UCSD-AML1 (cell line): ENCODE data around the gene EXOC4.
"Not testable (repeated sequence)": the region's sequence is repeated elsewhere in the genome, so short reads cannot be mapped to it uniquely, and the experiment has no call there.

ENCODE experiments used
- DNase-seq: peaks from one replicate; lab custom pipeline; 2025; ENCODE audit not compliant: unreplicated experiment; lab: John Stamatoyannopoulos, UW

The EXOC4 gene

GRCh38 chr7:133609806-133610205, 356.9 kb downstream of the EXOC4 start:
- no peak for DNase-seq

DNA sequence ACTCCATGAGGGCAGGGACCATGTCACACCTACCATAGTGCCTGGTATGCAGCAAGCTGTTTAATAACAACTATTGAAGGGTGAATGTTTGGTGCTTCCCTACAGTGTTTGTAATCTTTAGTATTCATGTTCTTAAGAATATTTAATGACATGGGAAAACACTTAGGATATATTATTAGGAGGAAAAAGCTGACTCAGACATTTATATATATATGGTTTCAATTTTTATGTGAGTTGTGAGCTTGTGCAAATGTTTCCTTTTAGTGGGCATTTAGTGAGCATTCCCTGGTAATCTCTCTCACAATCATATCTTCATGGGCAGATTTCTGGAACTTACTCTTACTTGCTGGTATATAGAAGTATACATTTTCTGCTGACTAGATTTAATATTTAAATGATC, 359.1 kb downstream of the EXOC4 start:
- no peak for DNase-seq

GRCh38 chr7:133613250-133613790, 360.4 kb downstream of the EXOC4 start:
- no peak for DNase-seq

DNA sequence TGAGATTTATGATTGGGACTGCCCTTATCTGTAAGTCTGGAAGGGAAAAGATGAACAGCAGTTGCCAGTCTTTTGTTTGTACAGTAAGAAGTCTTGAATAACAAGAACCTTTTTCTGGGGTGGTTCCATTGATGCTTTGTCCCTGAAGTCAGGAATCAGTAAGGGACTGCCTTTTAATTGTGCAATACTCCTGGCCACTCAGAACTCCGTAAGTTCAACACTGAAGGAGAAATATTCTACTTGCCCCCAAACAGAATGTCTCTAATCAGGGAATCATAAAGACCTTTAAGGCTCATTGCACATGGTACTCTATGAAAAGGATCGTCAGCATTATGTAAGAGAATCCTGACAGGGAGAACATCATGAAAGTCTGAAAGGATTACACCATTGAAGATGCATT, 361.4 kb downstream of the EXOC4 start:
- no peak for DNase-seq

DNA sequence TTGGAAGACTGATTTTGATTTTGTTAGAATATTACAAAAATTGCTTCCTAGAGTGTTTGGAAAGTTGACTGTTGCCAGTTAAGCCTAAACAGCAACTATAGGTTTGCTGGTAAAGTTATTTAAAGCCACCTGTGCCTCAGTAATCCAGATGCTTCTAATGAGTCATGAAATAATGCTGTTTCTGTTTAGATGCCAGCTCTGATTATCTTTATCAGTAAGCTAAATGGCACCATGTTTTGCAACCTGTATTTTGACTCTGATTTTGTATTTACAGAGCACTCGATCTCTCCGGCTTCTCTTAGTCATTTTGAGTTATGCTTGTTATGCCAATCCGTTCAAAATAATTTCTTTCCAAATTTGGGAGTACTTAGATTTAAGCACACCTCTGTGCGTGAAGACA, 366.1 kb downstream of the EXOC4 start:
- no peak for DNase-seq

DNA sequence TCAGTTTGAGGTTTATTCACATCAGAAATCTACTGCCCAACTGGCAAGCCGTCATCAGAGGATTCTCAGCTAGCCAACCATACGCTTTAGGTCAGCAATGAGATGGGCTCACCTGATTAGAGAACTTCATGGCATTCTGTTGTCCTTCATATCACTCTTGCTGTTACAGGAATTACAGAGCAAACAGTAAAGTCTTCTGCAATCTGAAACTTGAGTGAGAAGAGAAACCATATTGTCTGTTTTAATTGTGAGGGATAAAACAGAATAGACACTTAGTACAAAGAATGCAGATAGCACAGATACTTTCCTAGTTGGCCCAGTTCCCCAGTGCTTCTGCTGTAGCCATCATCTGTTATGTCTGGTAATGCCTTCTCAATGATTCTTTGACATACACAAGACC, 366.6 kb downstream of the EXOC4 start:
- no peak for DNase-seq

DNA sequence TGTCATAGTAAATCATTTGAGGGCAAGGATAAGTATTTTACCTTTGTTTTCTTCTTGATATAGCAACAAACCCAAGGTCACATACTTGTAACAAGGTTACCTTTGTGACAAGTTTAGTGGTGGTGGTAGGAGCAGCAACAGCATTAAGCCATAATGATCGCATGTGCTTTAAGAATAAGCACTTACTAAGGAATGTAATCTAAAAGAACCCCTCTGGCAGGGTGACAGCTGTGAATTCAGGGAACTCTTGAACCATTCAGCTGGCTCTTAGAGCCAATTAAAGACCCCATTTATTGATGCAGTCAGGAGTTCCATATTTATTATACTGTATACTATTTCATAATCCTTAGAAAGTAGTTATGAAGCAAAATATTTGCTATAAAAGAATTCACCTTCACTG, 370.8 kb downstream of the EXOC4 start:
- no peak for DNase-seq

DNA sequence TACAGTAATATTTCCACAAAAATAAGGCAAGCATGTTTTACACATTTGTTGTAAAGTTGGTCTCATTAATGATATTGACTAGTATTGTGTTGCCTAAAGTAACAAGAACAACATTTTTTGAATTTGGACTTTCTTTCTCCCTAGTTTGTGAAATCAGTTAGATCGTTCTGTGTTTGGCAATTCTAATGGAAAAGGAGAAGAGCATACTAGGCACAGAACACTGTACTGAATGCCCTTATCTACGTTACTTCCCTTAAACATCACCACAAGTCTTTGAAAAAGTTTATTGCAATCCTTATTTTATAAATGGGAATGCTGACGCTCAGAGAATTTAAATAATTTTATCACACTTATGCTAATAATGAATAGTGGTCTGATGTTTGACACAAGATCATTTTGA, 372.2 kb downstream of the EXOC4 start:
- no peak for DNase-seq

- DNase-seq: no peak
Observed at GRCh38 chr7:133629701-133630100, 376.8 kb downstream of the EXOC4 start.

DNA sequence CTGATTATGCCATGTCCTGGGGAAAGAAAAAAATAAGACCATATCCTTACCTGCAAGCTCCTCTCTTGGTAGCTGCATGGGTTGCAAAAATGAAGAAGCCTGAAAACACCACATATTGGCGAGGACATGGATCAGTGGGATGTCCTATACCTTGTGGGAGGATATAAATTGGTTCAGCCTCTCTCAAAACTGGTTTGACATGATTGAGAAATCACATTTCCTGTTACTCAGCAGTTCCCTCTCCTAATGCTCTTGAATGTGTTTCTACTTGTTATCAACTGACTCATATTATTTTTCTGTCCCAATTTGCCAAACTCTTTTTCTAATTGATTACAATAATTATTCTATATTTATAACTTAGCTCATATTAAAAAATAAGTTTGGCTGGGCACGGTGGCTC, 380.2 kb downstream of the EXOC4 start:
- DNase-seq: no peak

- no peak for DNase-seq
Observed at GRCh38 chr7:133635541-133635940, 382.7 kb downstream of the EXOC4 start.

GRCh38 chr7:133638857-133639256, 386.0 kb downstream of the EXOC4 start:
- DNase-seq: no peak

DNA sequence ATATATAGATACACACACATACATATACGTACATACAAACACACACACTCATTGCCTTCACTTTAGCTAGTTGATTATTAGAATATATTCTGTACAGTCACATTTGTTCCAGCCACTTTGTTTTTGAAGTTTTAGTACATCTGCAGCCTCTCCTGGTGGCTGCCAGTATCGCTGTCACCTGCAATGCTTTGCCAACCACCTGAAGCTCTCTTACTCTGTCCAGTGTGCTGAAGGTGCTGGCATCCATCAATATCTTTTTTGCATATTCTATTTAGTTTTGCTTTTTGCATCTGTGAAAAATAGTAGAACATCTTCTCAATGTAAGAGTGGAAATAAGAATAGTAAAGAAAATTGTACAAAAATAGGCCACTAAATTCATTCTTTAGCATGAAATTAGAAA, 388.6 kb downstream of the EXOC4 start:
- no peak for DNase-seq

- no peak for DNase-seq
Observed at GRCh38 chr7:133642907-133643306, 390.0 kb downstream of the EXOC4 start.

DNA sequence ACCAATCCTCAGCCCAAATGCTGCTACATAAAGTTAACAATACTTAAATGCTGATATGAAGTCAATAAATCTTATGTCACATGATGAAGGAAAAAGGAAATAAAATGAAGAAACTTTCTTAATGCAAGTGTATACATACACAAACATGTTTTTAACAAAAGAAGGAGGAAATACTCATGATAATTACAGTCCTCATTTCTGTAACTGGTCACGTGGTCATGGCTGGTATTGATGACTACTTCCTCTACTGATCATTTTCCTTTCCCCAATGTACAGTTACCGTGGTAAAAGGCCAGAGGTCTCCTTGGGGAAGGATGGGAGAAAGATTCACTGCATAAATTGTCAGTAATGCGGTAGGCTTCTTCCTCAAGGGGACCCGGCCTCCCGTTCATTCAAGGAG, 390.8 kb downstream of the EXOC4 start:
- DNase-seq: not testable (repeated sequence)

DNA sequence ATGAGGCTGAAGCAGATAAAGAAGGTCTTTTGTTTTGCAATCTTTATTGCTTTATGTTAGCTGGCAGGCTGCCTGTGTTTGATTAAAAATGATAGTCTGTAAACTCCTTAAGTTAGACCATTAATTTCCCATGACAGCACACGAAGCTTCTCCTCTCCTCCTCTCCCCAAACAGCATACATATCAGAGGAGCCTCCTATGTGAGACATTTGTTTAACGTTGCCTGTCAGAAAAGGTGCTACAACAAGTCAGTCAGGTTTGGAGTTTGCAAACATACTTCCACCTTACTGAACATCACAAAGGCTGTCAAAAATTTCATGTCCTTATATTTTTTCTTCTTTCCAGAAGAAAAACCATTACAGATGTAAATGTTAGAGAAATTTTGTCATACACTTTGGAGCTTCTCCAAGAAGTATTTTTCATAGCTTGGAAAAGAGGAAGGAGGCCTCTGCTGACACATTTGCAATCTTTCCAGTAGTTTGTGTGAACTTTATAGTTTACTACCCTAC, 393.1 kb downstream of the EXOC4 start:
- DNase-seq: no peak

DNA sequence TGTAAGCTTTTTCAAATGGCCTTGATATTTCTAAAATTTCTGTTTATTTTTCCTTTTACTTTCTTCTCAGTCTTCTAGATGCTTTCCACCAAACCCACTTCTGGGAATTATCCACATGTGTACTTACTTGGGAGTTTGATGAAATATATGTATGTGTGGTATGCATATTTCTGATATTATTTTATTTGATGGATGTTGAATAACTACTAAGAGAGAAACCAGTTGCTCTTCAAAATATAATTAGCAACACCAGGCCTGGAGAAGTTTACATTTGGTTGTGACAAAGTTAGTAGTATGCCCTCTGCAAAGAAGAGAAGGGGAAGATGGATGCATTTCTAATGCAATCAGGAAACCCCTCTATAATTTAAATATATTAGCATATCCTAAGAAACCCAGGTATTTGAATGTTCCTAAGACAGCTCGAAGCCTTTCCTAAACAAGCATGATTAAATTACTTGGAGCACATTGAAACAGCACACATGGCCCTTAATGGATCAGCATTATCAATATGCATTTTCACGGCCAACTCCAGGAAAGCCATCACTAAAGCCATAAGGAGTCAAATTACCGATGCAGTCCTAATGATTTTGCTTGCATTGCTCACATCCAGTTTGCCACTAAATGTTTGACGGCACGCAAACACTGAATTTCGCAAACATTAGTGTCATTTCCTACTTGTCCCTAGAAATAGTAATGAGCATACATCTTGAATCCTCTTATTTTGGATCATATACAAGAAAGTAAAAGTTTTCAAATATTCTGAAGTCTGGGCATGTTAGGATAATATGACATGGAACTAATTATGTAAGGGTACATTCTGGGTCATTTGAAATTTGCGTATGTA, 393.8 kb downstream of the EXOC4 start:
- DNase-seq: no peak

DNA sequence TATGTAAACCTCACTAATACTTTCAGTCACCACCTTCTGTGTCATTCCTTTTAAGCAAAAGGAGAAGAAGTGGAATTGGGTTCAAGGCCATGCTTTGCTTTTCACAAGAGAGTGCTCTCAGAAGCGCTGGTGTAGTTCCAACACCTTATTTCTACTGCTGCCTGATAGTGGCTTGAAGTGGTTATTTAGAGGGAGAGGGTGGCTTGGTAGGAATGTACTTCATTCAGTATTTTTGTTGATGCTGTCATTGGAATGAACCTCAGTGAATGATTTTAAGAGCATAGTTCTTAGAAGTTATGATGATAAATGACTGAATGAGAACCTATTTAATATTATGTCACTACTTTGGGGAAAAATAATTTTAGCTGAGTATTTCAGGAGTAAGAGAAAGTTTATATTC, 396.7 kb downstream of the EXOC4 start:
- DNase-seq: no peak

DNA sequence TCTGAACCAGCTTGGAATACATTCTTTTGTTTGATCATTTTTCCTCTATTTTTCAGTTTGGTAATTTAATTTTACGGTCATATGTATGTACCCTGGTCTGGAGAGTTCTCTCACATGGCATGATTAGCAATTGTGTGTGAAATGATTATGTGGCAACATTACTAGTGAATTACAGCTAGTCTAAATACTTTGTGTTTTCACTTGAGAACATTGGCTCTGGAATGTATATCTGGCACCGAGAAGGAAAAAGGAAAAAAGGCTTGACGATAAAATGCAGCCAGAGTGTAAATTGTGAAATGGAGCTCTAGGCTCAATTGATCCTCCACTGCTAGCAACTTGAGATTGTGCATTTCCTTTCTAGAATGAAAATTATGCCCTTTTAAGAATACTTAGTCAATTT, 397.2 kb downstream of the EXOC4 start:
- DNase-seq: no peak

DNA sequence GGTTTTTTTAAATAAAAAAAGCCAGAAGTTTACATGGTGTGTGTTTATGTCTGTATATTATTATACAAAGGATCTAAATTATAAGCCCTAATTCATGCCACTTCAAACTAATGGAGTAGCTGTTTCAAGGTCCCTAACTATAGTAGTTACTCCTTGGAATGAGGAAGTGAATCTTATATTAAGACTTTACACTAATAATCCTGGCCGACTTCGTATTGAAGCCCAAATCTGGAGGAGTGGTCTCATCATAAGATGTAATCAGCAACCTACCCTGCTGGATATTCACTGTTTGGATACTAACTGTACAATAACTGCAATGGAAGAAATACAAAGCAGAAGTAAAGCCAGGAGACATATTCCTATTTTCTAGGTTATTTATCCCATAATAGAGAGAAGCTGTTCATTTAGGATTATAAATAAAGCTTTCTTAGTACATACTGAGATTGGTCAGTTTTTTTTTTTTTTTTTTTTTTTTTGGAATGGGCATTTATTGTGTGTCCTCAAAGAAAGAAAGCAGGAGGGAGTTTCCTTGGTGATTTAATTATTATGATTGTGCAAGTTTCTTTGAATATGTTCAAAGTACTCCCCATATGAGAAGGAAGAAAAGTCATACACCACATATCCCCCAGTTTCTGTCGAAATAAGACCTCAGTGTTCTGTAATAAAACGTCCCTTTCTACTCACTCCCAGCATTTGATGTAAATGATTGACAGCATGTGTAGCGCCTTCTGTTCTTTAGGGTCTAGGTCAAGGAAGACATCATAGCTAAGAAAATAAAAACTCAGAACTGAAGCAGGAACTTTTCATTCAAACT, 397.8 kb downstream of the EXOC4 start:
- no peak for DNase-seq

- no peak for DNase-seq
Observed at GRCh38 chr7:133652547-133652946, 399.7 kb downstream of the EXOC4 start.

DNA sequence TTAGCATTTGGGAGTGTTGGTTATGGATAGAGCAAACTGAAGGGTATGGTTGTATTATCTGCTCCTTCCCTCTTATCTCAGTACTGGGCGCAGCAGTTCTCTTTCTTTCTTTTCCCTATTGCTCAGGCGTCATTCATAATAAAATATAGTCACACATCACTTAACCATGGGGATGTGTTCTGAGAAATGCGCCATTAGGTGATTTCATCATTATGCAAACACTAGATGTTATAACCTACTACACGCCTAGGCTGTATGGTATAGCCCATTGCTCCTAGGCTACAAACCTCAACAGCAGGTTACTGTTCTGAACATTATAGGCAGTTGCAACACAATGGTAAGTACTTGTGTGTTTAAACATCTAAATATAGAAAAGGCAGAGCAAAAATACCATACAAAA, 401.7 kb downstream of the EXOC4 start:
- DNase-seq: no peak
